GM12878 (cell line): Measurements from ENCODE around the gene CCNYL1. TPM values are rescaled to one million over a fixed set of nuclear protein-coding genes. Genes with fewer than 3 reads are reported as not detected.
A peak's percentile ranks its signal among the peaks of the same experiment; 100 is the strongest.

Experiments
- ASH2L ChIP-seq: fragments of 300-600, 200-600 bp; sonication (generic); IDR thresholded peaks from 2 replicates; pipeline ENCODE4 v1.6.1; 2017; ENCODE audit warnings: low read depth, mild to moderate bottlenecking, borderline replicate concordance
- CHD4 ChIP-seq: fragments of 200-600 bp; sonication (generic); IDR thresholded peaks from 2 replicates; pipeline ENCODE4 v1.6.1; 2016; ENCODE audit warnings: mild to moderate bottlenecking
- EGR1 ChIP-seq, 2 experiments: IDR thresholded peaks; 1 replicate in 1 of 2; 2 replicates in 1 of 2; pipeline ENCODE4 v1.6.1; 2011 to 2012; ENCODE audit warnings: low read depth in 2 of 2, low read length in 2 of 2, borderline replicate concordance in 1 of 2, mild to moderate bottlenecking in 1 of 2, moderate library complexity in 1 of 2
- HDAC6 ChIP-seq: fragments of 200-600 bp; sonication (generic); IDR thresholded peaks from one replicate; pipeline ENCODE4 v1.8.0; 2017; ENCODE audit warnings: antibody characterized with exemption; ENCODE audit not compliant: unreplicated experiment
- HSF1 ChIP-seq: fragments of 150-350 bp; IDR thresholded peaks from 2 replicates; pipeline ENCODE4 v1.6.1; 2014; ENCODE audit warnings: mild to moderate bottlenecking, low read depth, low read length
- IKZF1 ChIP-seq: fragments of 450-650 bp; conservative IDR thresholded peaks from 2 replicates; pipeline ENCODE4 v1.6.1; 2017; ENCODE audit warnings: antibody characterized with exemption, mild to moderate bottlenecking
- IKZF2 ChIP-seq, 2 experiments: fragments of 450-650 bp; IDR thresholded peaks; 2 replicates each; pipeline ENCODE4 v1.6.1; 2017; ENCODE audit warnings: mild to moderate bottlenecking in 2 of 2, moderate library complexity in 2 of 2
- IRF4 ChIP-seq: IDR thresholded peaks from 2 replicates; pipeline ENCODE4 v1.6.1; 2011; ENCODE audit warnings: low read depth, low read length
- JUNB ChIP-seq: IDR thresholded peaks from 2 replicates; pipeline ENCODE4 v1.6.1; 2016; ENCODE audit warnings: antibody characterized with exemption, mild to moderate bottlenecking
- MTA3 ChIP-seq: IDR thresholded peaks from 2 replicates; pipeline ENCODE4 v1.6.1; 2012; ENCODE audit warnings: low read length, inconsistent platforms, borderline replicate concordance
- MYC ChIP-seq: IDR thresholded peaks from 2 replicates; pipeline ENCODE4 v1.6.1; 2011; ENCODE audit warnings: mild to moderate bottlenecking, low read length, moderate library complexity, inconsistent platforms; ENCODE audit not compliant: insufficient read depth, insufficient replicate concordance, insufficient read length, severe bottlenecking
- PKNOX1 ChIP-seq: fragments of 450-650 bp; IDR thresholded peaks from 2 replicates; pipeline ENCODE4 v1.6.1; 2016; ENCODE audit warnings: mild to moderate bottlenecking
- RAD51 ChIP-seq: fragments of 450-650 bp; IDR thresholded peaks from 2 replicates; pipeline ENCODE4 v1.6.1; 2016; ENCODE audit warnings: moderate library complexity, mild to moderate bottlenecking, inconsistent platforms
- RBBP5 ChIP-seq: fragments of 200-600 bp; sonication (generic); conservative IDR thresholded peaks from 2 replicates; pipeline ENCODE4 v1.6.1; 2016
- SIN3A ChIP-seq: IDR thresholded peaks from 2 replicates; pipeline ENCODE4 v1.6.1; 2012; ENCODE audit warnings: low read depth, low read length, improper control_type of control experiment
- SRF ChIP-seq, 2 experiments: IDR thresholded peaks; 2 replicates each; pipeline ENCODE4 v1.6.1; 2011; ENCODE audit warnings: low read depth in 2 of 2, low read length in 2 of 2, mild to moderate bottlenecking in 1 of 2, moderate library complexity in 1 of 2
- SUPT20H ChIP-seq: IDR thresholded peaks from 2 replicates; pipeline ENCODE4 v1.6.1; 2011; ENCODE audit warnings: low read depth, mild to moderate bottlenecking, low read length, moderate library complexity, borderline replicate concordance; ENCODE audit not compliant: control insufficient read depth
- TAF1 ChIP-seq: IDR thresholded peaks from 2 replicates; pipeline ENCODE4 v1.6.1; 2011; ENCODE audit warnings: mild to moderate bottlenecking, low read depth, low read length, borderline replicate concordance
- ZNF592 ChIP-seq: fragments of 450-650 bp; IDR thresholded peaks from 2 replicates; pipeline ENCODE4 v1.6.1; 2017; ENCODE audit warnings: mild to moderate bottlenecking, moderate library complexity
- polyA plus RNA-seq, 11 experiments: library from polyadenylated mRNA; depleted of rRNA in 4 of 11; unstranded in 6 of 11; stranded (reverse) in 5 of 11; fragments of >200 nt; fragmentation: Nextera tagmentation in 4 of 11; fragmentation: Illumina TruSeq in 1 of 11; extraction: Ambion mirVana in 4 of 11; extraction: Trizol in 1 of 11; gene quantifications; 1 replicate in 1 of 11; 2 replicates in 10 of 11; pipeline versions ENCODE4 v1.2.1 to v1.2.3, GENCODE V29; 2011 to 2016; ENCODE audit warnings: inconsistent platforms in 2 of 11, missing spikeins in 2 of 11, low read depth in 1 of 11
- total RNA-seq, 4 experiments: library from RNA; depleted of rRNA in 3 of 4; stranded (reverse); fragments of >200 nt in 3 of 4; fragmentation: Illumina TruSeq in 1 of 4; extraction: Trizol in 1 of 4; gene quantifications; 2 replicates each; pipeline versions ENCODE4 v1.2.1 to v1.2.3, GENCODE V29; 2013 to 2021
- TF ChIP-seq, protein P1 (sequence below), 3 experiments: IDR thresholded peaks in 2 of 3; conservative IDR thresholded peaks in 1 of 3; 2 replicates each; pipeline ENCODE4 v1.5.1; 2011; ENCODE audit warnings: low read depth in 3 of 3, low read length in 3 of 3, mild to moderate bottlenecking in 3 of 3, control low read depth in 2 of 3, moderate library complexity in 2 of 3, inconsistent platforms in 1 of 3, mixed read lengths in 1 of 3; ENCODE audit not compliant: control insufficient read depth in 2 of 3, insufficient read depth in 1 of 3; ENCODE audit errors: extremely low read depth in 1 of 3
- TF ChIP-seq, protein P2 (sequence below): IDR thresholded peaks from 2 replicates; pipeline ENCODE4 v1.6.1; 2011; ENCODE audit warnings: mild to moderate bottlenecking, low read depth, low read length, moderate library complexity; ENCODE audit not compliant: insufficient replicate concordance

Gene CCNYL1
- total and polyA plus RNA-seq, 10 of the 15 experiments (the other 5 are each of a cell fraction or from before 2014, with no cell fraction given): 1.8 to 12.3 (median 5.9) TPM

- TF ChIP-seq, protein P1, sequence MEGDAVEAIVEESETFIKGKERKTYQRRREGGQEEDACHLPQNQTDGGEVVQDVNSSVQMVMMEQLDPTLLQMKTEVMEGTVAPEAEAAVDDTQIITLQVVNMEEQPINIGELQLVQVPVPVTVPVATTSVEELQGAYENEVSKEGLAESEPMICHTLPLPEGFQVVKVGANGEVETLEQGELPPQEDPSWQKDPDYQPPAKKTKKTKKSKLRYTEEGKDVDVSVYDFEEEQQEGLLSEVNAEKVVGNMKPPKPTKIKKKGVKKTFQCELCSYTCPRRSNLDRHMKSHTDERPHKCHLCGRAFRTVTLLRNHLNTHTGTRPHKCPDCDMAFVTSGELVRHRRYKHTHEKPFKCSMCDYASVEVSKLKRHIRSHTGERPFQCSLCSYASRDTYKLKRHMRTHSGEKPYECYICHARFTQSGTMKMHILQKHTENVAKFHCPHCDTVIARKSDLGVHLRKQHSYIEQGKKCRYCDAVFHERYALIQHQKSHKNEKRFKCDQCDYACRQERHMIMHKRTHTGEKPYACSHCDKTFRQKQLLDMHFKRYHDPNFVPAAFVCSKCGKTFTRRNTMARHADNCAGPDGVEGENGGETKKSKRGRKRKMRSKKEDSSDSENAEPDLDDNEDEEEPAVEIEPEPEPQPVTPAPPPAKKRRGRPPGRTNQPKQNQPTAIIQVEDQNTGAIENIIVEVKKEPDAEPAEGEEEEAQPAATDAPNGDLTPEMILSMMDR (IDR thresholded peaks at IDR 0.05 in 2 of 3, conservative IDR thresholded peaks at IDR 0.05 in 1 of 3; ENCODE audit: control insufficient read depth in 2 of 3, extremely low read depth in 1 of 3, insufficient read depth in 1 of 3, low read depth in 3 of 3, low read length in 3 of 3): no peak
- no peak for TF ChIP-seq RBBP5
- TF ChIP-seq HDAC6: no peak
- no peak for TF ChIP-seq TAF1
- no peak for TF ChIP-seq HSF1
- no peak for TF ChIP-seq ZNF592
- TF ChIP-seq EGR1 (IDR thresholded peaks at IDR 0.05; ENCODE audit: borderline replicate concordance in 1 of 2, low read depth in 2 of 2, low read length in 2 of 2): no peak
- no peak for TF ChIP-seq SUPT20H
- peak; percentile 21; the same call in 1 of the 2 replicates for TF ChIP-seq JUNB
- no peak for TF ChIP-seq IKZF1
- TF ChIP-seq, protein P2, sequence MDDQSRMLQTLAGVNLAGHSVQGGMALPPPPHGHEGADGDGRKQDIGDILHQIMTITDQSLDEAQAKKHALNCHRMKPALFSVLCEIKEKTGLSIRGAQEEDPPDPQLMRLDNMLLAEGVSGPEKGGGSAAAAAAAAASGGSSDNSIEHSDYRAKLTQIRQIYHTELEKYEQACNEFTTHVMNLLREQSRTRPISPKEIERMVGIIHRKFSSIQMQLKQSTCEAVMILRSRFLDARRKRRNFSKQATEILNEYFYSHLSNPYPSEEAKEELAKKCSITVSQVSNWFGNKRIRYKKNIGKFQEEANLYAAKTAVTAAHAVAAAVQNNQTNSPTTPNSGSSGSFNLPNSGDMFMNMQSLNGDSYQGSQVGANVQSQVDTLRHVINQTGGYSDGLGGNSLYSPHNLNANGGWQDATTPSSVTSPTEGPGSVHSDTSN: no peak
- no peak for TF ChIP-seq PKNOX1
- no peak for TF ChIP-seq IRF4
- TF ChIP-seq RAD51: no peak
- no peak for TF ChIP-seq MYC
- TF ChIP-seq MTA3: peak; percentile 30; the same call in 1 of the 2 replicates
- TF ChIP-seq SRF (IDR thresholded peaks at IDR 0.05; ENCODE audit: low read depth in 2 of 2, low read length in 2 of 2): no peak
- peak; percentile 52; the same call in 1 of the 2 replicates for TF ChIP-seq ASH2L
- no peak for TF ChIP-seq SIN3A
- TF ChIP-seq IKZF2 (IDR thresholded peaks at IDR 0.05): no peak
- TF ChIP-seq CHD4: no peak
Measured at GRCh38 chr2:207676827-207677354, 34.5 kb upstream of the CCNYL1 start (continued).
